Effector memory CD8-positive, alpha-beta T cell (primary cell): ENCODE data around the gene YPEL1.
"Not testable (repeated sequence)": the region's sequence is repeated elsewhere in the genome, so short reads cannot be mapped to it uniquely, and the experiment has no call there.

Source experiments
- ATAC-seq: fragments of 150-1000 bp; cut with Tn5 transposase; replicated peaks from 2 replicates; pipeline ENCODE4 v1.10.0; 2021; ENCODE audit warnings: mild to moderate bottlenecking, moderate library complexity
- DNase-seq, 3 experiments: peaks; one replicate each; pipeline ENCODE4 v3.0.0; 2021
- H3K27ac Mint-ChIP-seq, 2 donors: one replicate each; pipeline ENCODE4 v1.8.0; 2022; ENCODE audit warnings: mild to moderate bottlenecking in 2 of 2, mixed read lengths in 2 of 2, moderate library complexity in 2 of 2
- H3K27me3 Mint-ChIP-seq, 2 donors: one replicate each; pipeline ENCODE4 v1.8.0; 2022; ENCODE audit warnings: mixed read lengths in 2 of 2
- H3K36me3 Mint-ChIP-seq: one replicate; pipeline ENCODE4 v1.8.0; 2022; ENCODE audit warnings: mild to moderate bottlenecking, moderate library complexity, mixed read lengths; ENCODE audit not compliant: insufficient read depth
- H3K4me1 Mint-ChIP-seq, 2 donors: one replicate each; pipeline ENCODE4 v1.8.0; 2022; ENCODE audit warnings: low read depth in 2 of 2, mixed read lengths in 2 of 2
- H3K4me3 Mint-ChIP-seq, 2 donors: one replicate each; pipeline ENCODE4 v1.8.0; 2022; ENCODE audit warnings: mild to moderate bottlenecking in 2 of 2, mixed read lengths in 2 of 2, moderate library complexity in 2 of 2
- H3K9me3 Mint-ChIP-seq, 2 donors: one replicate each; pipeline ENCODE4 v1.8.0; 2022; ENCODE audit warnings: mixed read lengths in 2 of 2

Gene YPEL1

GRCh38 chr22:21761086-21761485 is 25.5 kb upstream of the YPEL1 start:
- peaks cover 36% of the 10 kb centered on the region for H3K36me3 Mint-ChIP-seq
- peak overlapping the region; percentile 38 to 77 for H3K4me3 Mint-ChIP-seq
- H3K9me3 Mint-ChIP-seq, result no peaks in the 10 kb centered on the region
- ATAC-seq (no peak), DNase-seq (no peak)
- peaks cover 72 to 82% of the 10 kb centered on the region in 2 donors for H3K4me1 Mint-ChIP-seq
- H3K27ac Mint-ChIP-seq, result peak overlapping the region; percentile 90 to 95
- no peaks in the 10 kb centered on the region for H3K27me3 Mint-ChIP-seq

- Mint-ChIP-seq H3K4me3 (peak overlapping the region in 1 of 2 donors; percentile 77), H3K27ac (peak overlapping the region; percentile 29 to 90), H3K4me1 (peaks cover 70 to 78% of the 10 kb centered on the region in 2 donors), H3K36me3 (peaks cover 36% of the 10 kb centered on the region), H3K27me3 (no peaks in the 10 kb centered on the region), H3K9me3 (no peaks in the 10 kb centered on the region)
- DNase-seq, result no peak
- ATAC-seq, result peak; percentile 18
Measured at GRCh38 chr22:21760640-21761039, 25.0 kb upstream of the YPEL1 start.

DNA sequence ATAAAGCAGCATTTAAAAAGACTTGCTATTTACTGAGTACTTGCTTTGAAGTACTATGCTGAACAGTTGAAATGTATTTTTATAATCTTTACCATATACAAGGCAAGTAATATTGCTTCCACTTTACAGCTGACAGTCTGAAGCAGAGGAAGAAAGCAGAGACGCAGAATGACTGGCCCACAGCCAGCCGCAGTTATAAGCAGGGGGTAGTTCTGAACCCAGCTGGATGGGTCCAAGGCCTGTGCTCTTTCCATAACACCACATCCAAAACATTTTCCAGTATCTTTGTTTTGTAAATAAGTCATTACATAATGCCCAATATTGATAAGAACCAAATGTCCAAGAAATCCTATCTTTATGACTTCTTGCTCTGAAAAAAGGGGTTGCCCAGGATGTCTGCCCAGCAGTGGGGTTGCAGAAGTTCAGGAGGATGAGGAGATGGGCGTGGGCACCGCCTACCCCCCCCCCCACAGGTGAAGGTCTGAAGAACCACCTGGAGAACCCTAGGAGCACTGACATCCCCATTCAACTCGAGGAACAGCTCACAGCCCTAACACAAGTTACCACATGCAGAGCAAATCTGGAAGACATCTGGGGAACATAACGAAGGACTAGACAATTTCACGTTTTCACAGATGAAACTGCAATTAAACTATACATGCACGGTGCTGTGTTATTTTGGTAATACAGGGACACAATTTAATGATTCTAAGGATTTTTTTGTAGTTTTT is 24.2 kb upstream of the YPEL1 start:
- no peak for ATAC-seq
- H3K36me3 Mint-ChIP-seq, result peaks cover 39% of the 10 kb centered on the region
- peak overlapping the region; percentile 51 to 90 for H3K27ac Mint-ChIP-seq

GRCh38 chr22:21759093-21759492 is 23.5 kb upstream of the YPEL1 start:
- Mint-ChIP-seq H3K9me3 (no peaks in the 10 kb centered on the region), H3K4me1 (peaks cover 60 to 63% of the 10 kb centered on the region in 2 donors), H3K36me3 (peaks cover 35% of the 10 kb centered on the region), H3K27me3 (no peaks in the 10 kb centered on the region), H3K4me3 (no peak overlapping the region), H3K27ac (peak overlapping the region; percentile 51 to 76)
- no peak for ATAC-seq
- no peak for DNase-seq

More for the DNA sequence above, 24.2 kb upstream of the YPEL1 start:
- DNase-seq, result no peak
- peaks cover 64 to 70% of the 10 kb centered on the region in 2 donors for H3K4me1 Mint-ChIP-seq
- no peaks in the 10 kb centered on the region for H3K9me3 Mint-ChIP-seq
- peak overlapping the region in 1 of 2 donors; percentile 46 for H3K4me3 Mint-ChIP-seq
- no peaks in the 10 kb centered on the region for H3K27me3 Mint-ChIP-seq

GRCh38 chr22:21758091-21758864 is 22.7 kb upstream of the YPEL1 start:
- DNase-seq (no peak), ATAC-seq (no peak)
- H3K4me3 Mint-ChIP-seq, result no peak overlapping the region
- peaks cover 52 to 55% of the 10 kb centered on the region in 2 donors for H3K4me1 Mint-ChIP-seq
- H3K9me3 Mint-ChIP-seq, result no peaks in the 10 kb centered on the region
- H3K36me3 Mint-ChIP-seq, result peaks cover 35% of the 10 kb centered on the region
- H3K27me3 Mint-ChIP-seq, result no peaks in the 10 kb centered on the region
- H3K27ac Mint-ChIP-seq, result peak overlapping the region; percentile 51 to 76

DNA sequence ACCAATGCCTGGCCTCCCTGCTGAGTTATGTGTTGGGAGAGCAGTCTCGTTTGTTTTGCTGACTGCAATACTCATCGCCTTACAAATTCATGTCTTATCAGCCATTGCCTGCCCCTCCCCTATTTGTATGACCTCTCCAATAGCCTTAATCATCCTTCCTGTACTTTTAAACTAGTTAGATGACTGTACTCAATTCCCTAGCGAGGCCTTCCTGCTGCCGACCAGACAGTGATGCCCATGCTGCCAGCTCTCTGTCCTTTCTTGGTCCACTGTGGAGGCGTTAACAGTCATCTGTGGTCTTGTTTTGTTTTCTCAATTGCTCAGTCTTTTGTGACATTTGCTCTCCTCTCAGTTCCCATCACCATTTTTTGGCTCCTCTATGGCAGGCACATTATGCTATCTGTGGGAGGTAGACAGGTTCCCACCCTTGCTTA is 20.3 kb upstream of the YPEL1 start:
- no peak for ATAC-seq
- Mint-ChIP-seq H3K4me1 (peaks cover 36 to 41% of the 10 kb centered on the region in 2 donors), H3K4me3 (no peak overlapping the region), H3K36me3 (peaks cover 37% of the 10 kb centered on the region), H3K27ac (peak overlapping the region; percentile 10 to 20), H3K27me3 (no peaks in the 10 kb centered on the region), H3K9me3 (no peaks in the 10 kb centered on the region)
- no peak for DNase-seq

DNA sequence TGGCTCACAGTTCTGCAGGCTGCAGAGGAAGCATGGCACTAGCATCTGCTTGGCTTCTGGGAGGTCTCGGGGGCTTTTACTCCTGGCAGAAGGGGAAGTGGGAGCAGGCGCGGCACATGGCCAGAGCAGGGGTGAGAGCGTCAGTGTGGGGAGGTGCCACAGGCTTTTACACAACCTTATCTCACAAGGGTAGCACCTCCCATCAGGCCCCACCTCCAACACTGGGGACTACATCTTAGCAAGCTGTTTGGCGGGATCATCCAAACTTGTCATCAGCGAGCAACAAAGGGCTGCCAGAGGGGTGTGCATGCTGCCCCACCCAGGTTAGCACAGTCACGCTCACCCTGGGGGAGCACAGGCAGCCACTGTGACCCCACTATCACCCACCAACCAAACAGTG is 18.9 kb upstream of the YPEL1 start:
- ATAC-seq, result peak; percentile 31
- Mint-ChIP-seq H3K27ac (peak overlapping the region in 1 of 2 donors; percentile 72), H3K4me1 (peaks cover 29% of the 10 kb centered on the region in 2 donors), H3K27me3 (no peaks in the 10 kb centered on the region), H3K36me3 (peaks cover 30% of the 10 kb centered on the region), H3K4me3 (no peak overlapping the region), H3K9me3 (no peaks in the 10 kb centered on the region)
- DNase-seq, result no peak

- H3K27ac Mint-ChIP-seq, result no peak overlapping the region
- no peaks in the 10 kb centered on the region for H3K27me3 Mint-ChIP-seq
- no peaks in the 10 kb centered on the region for H3K9me3 Mint-ChIP-seq
- DNase-seq (no peak), ATAC-seq (no peak)
- peaks cover 28% of the 10 kb centered on the region for H3K36me3 Mint-ChIP-seq
- H3K4me3 Mint-ChIP-seq, result no peak overlapping the region
- H3K4me1 Mint-ChIP-seq, result peaks cover 20% of the 10 kb centered on the region in 2 donors
Measured at GRCh38 chr22:21753374-21754111, 17.9 kb upstream of the YPEL1 start.

DNA sequence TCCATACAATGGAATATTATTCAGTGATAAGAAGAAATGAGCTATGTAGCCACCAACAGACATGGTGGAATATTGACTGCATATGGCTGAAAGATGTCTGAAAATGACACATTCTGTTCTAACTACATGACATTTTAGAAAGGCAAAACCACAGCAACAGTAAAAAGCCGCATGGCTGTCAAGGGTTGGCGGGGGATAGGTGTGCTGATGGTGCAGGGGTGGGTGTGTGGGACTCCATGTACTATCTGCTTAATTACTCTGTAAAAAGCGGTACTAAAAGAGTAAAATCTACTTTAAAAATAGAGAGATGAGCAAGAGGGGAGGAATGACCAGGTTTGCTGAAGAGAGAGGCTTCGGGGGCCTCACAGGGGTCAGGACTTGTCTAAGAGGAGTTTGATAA is 16.7 kb upstream of the YPEL1 start:
- H3K9me3 Mint-ChIP-seq, result no peaks in the 10 kb centered on the region
- peak overlapping the region in 1 of 2 donors; percentile 87 for H3K27ac Mint-ChIP-seq
- ATAC-seq, result no peak
- H3K36me3 Mint-ChIP-seq, result peaks cover 23% of the 10 kb centered on the region
- H3K27me3 Mint-ChIP-seq, result no peaks in the 10 kb centered on the region
- DNase-seq, result no peak
- peaks cover 13 to 16% of the 10 kb centered on the region in 2 donors for H3K4me1 Mint-ChIP-seq
- peak overlapping the region in 1 of 2 donors; percentile 20 for H3K4me3 Mint-ChIP-seq

- DNase-seq (no peak), ATAC-seq (no peak)
- H3K4me3 Mint-ChIP-seq, result no peak overlapping the region
- H3K27me3 Mint-ChIP-seq, result no peaks in the 10 kb centered on the region
- peaks cover 0 to 5% of the 10 kb centered on the region in 2 donors for H3K4me1 Mint-ChIP-seq
- H3K27ac Mint-ChIP-seq, result no peak overlapping the region
- H3K36me3 Mint-ChIP-seq, result no peaks in the 10 kb centered on the region
- H3K9me3 Mint-ChIP-seq, result no peaks in the 10 kb centered on the region
Measured at GRCh38 chr22:21745948-21746347, 10.4 kb upstream of the YPEL1 start.

DNA sequence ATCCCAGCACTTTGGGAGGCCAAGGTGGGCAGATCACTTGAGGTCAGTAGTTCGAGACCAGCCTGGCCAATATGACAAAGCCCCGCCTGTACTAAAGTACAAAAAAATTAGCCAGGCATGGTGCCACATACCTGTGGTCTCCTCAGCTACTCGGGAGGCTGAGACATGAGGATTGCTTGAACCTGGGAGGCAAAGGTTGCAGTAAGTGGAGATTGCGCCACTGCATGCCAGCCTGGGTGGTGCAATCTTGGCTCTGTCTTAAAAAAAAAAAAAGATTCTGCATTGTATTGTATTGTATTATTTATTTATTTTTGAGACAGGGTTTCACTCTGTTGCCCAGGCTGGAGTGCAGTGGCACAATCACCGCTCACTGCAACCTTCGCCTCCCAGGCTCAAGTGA is 9.3 kb upstream of the YPEL1 start:
- not testable (repeated sequence) for H3K4me3 Mint-ChIP-seq

GRCh38 chr22:21741790-21742189 is 6.2 kb upstream of the YPEL1 start:
- no peaks in the 10 kb centered on the region for H3K9me3 Mint-ChIP-seq

More for the DNA sequence above, 9.3 kb upstream of the YPEL1 start:
- not testable (repeated sequence) for ATAC-seq, H3K36me3 Mint-ChIP-seq, H3K4me1 Mint-ChIP-seq, DNase-seq, H3K27me3 Mint-ChIP-seq, H3K9me3 Mint-ChIP-seq
- H3K27ac Mint-ChIP-seq, result peak overlapping the region in 1 of 2 donors; percentile 38

DNA sequence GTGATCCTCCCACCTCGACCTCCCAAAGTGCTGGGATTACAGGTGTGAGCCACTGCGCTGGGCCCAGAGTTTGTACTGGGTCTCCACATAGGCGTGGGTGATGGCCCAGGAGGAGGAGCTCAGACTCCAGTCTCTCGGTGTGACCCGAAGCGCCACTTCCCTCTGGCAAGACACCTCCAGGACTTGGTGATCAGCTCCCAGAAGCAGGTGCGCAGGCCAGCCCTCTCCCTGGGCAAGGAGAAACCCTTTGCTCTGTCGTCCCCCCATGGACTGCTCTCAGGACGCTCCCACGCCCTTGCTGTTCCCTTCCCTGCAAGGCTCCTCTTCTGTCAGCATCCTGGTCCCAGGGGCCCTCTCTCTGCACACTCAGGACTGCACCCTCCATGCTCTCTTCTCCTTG is 5.5 kb upstream of the YPEL1 start:
- Mint-ChIP-seq H3K4me1 (peaks cover 0 to 13% of the 10 kb centered on the region in 2 donors), H3K27ac (peak overlapping the region in 1 of 2 donors; percentile 91), H3K27me3 (no peaks in the 10 kb centered on the region), H3K9me3 (no peaks in the 10 kb centered on the region), H3K36me3 (peaks cover 5% of the 10 kb centered on the region), H3K4me3 (no peak overlapping the region)
- DNase-seq (no peak), ATAC-seq (no peak)

More at GRCh38 chr22:21741790-21742189, 6.2 kb upstream of the YPEL1 start:
- Mint-ChIP-seq H3K4me3 (no peak overlapping the region), H3K36me3 (peaks cover 3% of the 10 kb centered on the region), H3K27me3 (no peaks in the 10 kb centered on the region), H3K4me1 (peaks cover 0 to 13% of the 10 kb centered on the region in 2 donors), H3K27ac (peak overlapping the region in 1 of 2 donors; percentile 91)
- DNase-seq (no peak), ATAC-seq (no peak)
